Activated CD4-positive, CD25-positive, alpha-beta regulatory T cell treated with anti-CD3 and anti-CD28 coated beads, Interleukin-2, amount 50 U/mL, for 72 hours (primary cell): Measurements from ENCODE around the gene TFIP11.
"Not testable (repeated sequence)": the region's sequence is repeated elsewhere in the genome, so short reads cannot be mapped to it uniquely, and the experiment has no call there.

Experiments used
- DNase-seq: peaks from one replicate; pipeline ENCODE4 v3.0.0; 2021

The TFIP11 gene

GRCh38 chr22:26540119-26540518 lies 27.8 kb upstream of the TFIP11 start:
- DNase-seq: no peak

GRCh38 chr22:26536762-26537134 lies 24.5 kb upstream of the TFIP11 start:
- DNase-seq: no peak

- no peak for DNase-seq
Measured at GRCh38 chr22:26536056-26536761, 23.9 kb upstream of the TFIP11 start.

- DNase-seq: no peak
Measured at GRCh38 chr22:26535603-26535908, 23.3 kb upstream of the TFIP11 start.

GRCh38 chr22:26534874-26535602 lies 22.8 kb upstream of the TFIP11 start:
- no peak for DNase-seq

- DNase-seq: no peak
Measured at GRCh38 chr22:26534171-26534855, 22.0 kb upstream of the TFIP11 start.

GRCh38 chr22:26529345-26529744 lies 17.1 kb upstream of the TFIP11 start:
- no peak for DNase-seq

GRCh38 chr22:26528518-26528917 lies 16.2 kb upstream of the TFIP11 start:
- DNase-seq: not testable (repeated sequence)

GRCh38 chr22:26527574-26528465 lies 15.5 kb upstream of the TFIP11 start:
- no peak for DNase-seq

- DNase-seq: no peak
Measured at GRCh38 chr22:26527167-26527566, 14.9 kb upstream of the TFIP11 start.

GRCh38 chr22:26525946-26526564 lies 13.8 kb upstream of the TFIP11 start:
- DNase-seq: no peak

- no peak for DNase-seq
Measured at GRCh38 chr22:26524870-26525269, 12.6 kb upstream of the TFIP11 start.

GRCh38 chr22:26522592-26522991 lies 10.3 kb upstream of the TFIP11 start:
- DNase-seq: no peak

GRCh38 chr22:26522012-26522411 lies 9.7 kb upstream of the TFIP11 start:
- DNase-seq: no peak

GRCh38 chr22:26517429-26517828 lies 5.2 kb upstream of the TFIP11 start:
- no peak for DNase-seq

- no peak for DNase-seq
Measured at GRCh38 chr22:26516503-26516902, 4.2 kb upstream of the TFIP11 start.

GRCh38 chr22:26515931-26516330 lies 3.7 kb upstream of the TFIP11 start:
- DNase-seq: no peak

GRCh38 chr22:26514419-26515161 lies 2.3 kb upstream of the TFIP11 start:
- no peak for DNase-seq

- DNase-seq: no peak
Measured at GRCh38 chr22:26513838-26514237, 1.6 kb upstream of the TFIP11 start.

- DNase-seq: no peak
Measured at GRCh38 chr22:26508148-26508547, 4.1 kb downstream of the TFIP11 start.

GRCh38 chr22:26503758-26504157 lies 8.5 kb downstream of the TFIP11 start:
- no peak for DNase-seq
